ENCODE data around the gene HHIP.
"Not testable (repeated sequence)": the region's sequence is repeated elsewhere in the genome, so short reads cannot be mapped to it uniquely, and the experiment has no call there.

HHIP gene

DNA sequence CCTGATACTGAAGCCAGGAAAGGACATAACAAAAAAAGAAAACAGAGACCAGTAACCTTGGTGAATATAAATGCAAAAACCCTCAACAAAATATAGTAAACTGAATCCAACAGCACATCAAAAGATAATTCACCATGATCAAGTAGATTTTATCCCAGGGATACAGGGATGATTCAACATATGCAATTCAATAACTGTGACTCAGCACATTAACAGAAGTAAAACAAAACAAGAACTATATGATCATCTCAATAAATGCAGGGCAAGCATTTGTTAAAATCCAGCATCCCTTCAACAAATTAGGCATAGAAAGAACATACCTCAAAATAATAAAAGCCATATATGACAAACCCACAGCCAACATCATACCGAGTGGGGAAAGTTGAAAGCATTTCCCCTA lies 112.0 kb downstream of the HHIP start:
- no peak for DNase-seq

GRCh38 chr4:144768809-144769208 lies 122.9 kb downstream of the HHIP start:
- not testable (repeated sequence) for DNase-seq

- no peak for DNase-seq
Measured at GRCh38 chr4:144778364-144778763, 132.4 kb downstream of the HHIP start.

GRCh38 chr4:144782345-144782744 lies 136.4 kb downstream of the HHIP start:
- no peak for DNase-seq

GRCh38 chr4:144785961-144786360 lies 140.0 kb downstream of the HHIP start:
- no peak for DNase-seq

- no peak for DNase-seq
Measured at GRCh38 chr4:144787365-144788258, 141.7 kb downstream of the HHIP start.

GRCh38 chr4:144788469-144788868 lies 142.5 kb downstream of the HHIP start:
- no peak for DNase-seq

DNA sequence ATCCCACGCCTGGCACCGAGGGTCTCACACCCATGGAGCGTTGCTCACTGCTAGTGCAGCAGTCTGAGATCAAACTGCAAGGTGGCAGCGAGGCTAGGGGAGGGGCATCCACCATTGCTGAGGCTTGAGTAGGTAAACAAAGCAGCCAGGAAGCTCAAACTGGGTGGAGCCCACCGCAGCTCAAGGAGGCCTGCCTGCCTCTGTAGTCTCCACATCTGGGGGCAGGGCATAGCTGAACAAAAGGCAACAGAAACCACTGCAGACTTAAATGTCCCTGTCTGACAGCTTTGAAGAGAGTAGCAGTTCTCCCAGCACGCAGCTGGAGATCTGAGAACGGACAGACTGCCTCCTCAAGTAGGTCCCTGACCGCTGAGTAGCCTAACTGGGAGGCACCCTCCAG lies 146.0 kb downstream of the HHIP start:
- not testable (repeated sequence) for DNase-seq

All from cerebellar nuclear complex (tissue), 1 donor.